H1 (cell line): ENCODE measurements around the gene KCNJ18.
"Not testable (repeated sequence)": the region's sequence is repeated elsewhere in the genome, so short reads cannot be mapped to it uniquely, and the experiment has no call there.

Experiments used
- ATF2 ChIP-seq: IDR thresholded peaks from 2 replicates; pipeline ENCODE4 v1.6.1; 2012; ENCODE audit warnings: low read length, inconsistent platforms
- BRCA1 ChIP-seq: IDR thresholded peaks from 2 replicates; pipeline ENCODE4 v1.6.1; 2012; ENCODE audit warnings: low read depth, low read length, improper control_type of control experiment
- CTCF ChIP-seq, 3 experiments: IDR thresholded peaks; 1 replicate in 2 of 3; 2 replicates in 1 of 3; pipeline versions ENCODE4 v1.5.1 to v1.6.1; 2011; ENCODE audit warnings: low read length in 3 of 3, mild to moderate bottlenecking in 3 of 3, inconsistent platforms in 2 of 3, low read depth in 1 of 3, moderate library complexity in 1 of 3; ENCODE audit not compliant: insufficient read depth in 1 of 3; ENCODE audit errors: control extremely low read depth in 1 of 3
- SP1 ChIP-seq: IDR thresholded peaks from 2 replicates; pipeline ENCODE4 v1.6.1; 2011; ENCODE audit warnings: low read depth, low read length
- SUZ12 ChIP-seq: fragments of 200-600 bp; sonication (generic); IDR thresholded peaks from 2 replicates; pipeline ENCODE4 v1.6.1; 2012; ENCODE audit warnings: mild to moderate bottlenecking, inconsistent platforms, low read length, moderate library complexity, mixed read lengths
- TAF1 ChIP-seq: IDR thresholded peaks from 2 replicates; pipeline ENCODE4 v1.6.1; 2011; ENCODE audit warnings: mild to moderate bottlenecking, low read depth, low read length
- TF ChIP-seq, protein P1 (sequence below): IDR thresholded peaks from 2 replicates; pipeline ENCODE4 v1.6.1; 2011; ENCODE audit warnings: low read length, improper control_type of control experiment

DNA sequence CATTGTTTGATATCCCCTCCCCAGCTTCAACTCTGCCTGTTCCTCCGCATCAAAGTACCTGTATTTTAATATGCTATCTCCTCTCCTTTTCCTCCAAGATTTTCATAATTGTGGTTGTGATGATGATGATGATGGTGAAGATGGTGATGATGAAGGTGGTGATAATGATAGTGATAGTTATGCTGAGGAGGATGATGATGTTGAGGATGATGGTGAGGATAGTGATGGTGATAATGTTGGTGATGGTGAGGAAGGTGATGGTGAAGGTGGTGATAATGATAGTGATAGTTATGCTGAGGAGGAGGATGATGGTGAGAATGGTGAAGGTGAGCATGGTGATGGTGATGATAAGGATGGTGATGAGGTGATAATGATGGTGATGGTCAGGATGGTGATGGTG is 42.3 kb upstream of the KCNJ18 start:
- not testable (repeated sequence) for TF ChIP-seq TAF1; SUZ12; CTCF (IDR thresholded peaks at IDR 0.05; ENCODE audit: control extremely low read depth in 1 of 3, insufficient read depth in 1 of 3, low read depth in 1 of 3, low read length in 3 of 3); ATF2; SP1; BRCA1
- TF ChIP-seq, protein P1, sequence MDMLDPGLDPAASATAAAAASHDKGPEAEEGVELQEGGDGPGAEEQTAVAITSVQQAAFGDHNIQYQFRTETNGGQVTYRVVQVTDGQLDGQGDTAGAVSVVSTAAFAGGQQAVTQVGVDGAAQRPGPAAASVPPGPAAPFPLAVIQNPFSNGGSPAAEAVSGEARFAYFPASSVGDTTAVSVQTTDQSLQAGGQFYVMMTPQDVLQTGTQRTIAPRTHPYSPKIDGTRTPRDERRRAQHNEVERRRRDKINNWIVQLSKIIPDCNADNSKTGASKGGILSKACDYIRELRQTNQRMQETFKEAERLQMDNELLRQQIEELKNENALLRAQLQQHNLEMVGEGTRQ: not testable (repeated sequence)
